SU-DHL-6 (cell line): ENCODE results near the gene ZNF616.

Experiments used
- CTCF ChIP-seq: fragments of 200-600 bp; sonication (generic); IDR thresholded peaks from one replicate; pipeline ENCODE4 v1.5.1; 2017; ENCODE audit warnings: antibody characterized with exemption, mild to moderate bottlenecking, low read length, moderate library complexity; ENCODE audit not compliant: insufficient read depth, poor library complexity, severe bottlenecking
- EZH2phosphoT487 ChIP-seq: fragments of 200-600 bp; sonication (generic), shearing (Covaris generic); conservative IDR thresholded peaks from 2 replicates; pipeline ENCODE4 v1.6.1; 2018; ENCODE audit warnings: mild to moderate bottlenecking, antibody characterized with exemption, low read length, moderate library complexity, mixed read lengths

GRCh38 chr19:52069653-52070052 lies 70.1 kb downstream of the ZNF616 start:
- TF ChIP-seq CTCF (no peak), EZH2phosphoT487 (no peak)
